ENCODE results near the gene NRG2.

Gene NRG2

DNA sequence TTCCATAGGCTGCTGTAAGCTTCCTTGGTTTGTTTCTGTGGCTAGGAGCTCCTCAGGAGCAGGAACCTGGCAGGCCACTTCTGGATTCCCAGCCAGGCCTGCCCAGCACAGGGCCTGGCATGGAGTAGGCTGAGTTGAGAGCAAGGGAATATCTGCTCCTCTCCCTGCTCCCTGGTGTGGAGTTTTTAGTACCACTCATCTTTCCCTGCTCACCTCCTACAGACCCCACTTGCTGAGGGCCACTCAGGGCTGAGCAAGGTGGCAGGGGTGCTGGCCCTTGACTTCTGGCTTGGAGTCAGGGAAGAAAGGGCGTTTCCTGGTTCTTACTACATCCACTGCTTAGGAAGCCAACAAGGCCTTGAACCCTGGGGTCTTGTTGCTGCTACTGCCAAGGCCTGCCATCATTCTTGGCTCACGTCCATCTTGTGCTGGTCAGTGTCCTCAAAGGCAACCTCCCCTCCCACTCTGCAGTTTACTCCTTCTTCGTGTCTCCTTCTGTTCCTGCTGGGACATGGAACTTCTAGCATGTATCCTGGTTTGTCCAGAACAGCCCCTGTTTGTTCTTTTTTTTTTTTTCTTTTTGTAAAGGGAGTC, 192.6 kb downstream of the NRG2 start:
- TF ChIP-seq FOXP2 (optimal IDR thresholded peaks at IDR 0.05; ENCODE audit: borderline replicate concordance, extremely low read depth, extremely low read length, insufficient read depth) (no peak), POLR2AphosphoS5 (IDR thresholded peaks at IDR 0.05; ENCODE audit: low read depth, low read length) (no peak), SIN3A (IDR thresholded peaks at IDR 0.05; ENCODE audit: borderline replicate concordance, insufficient read depth, low read length) (no peak)
- TF ChIP-seq, protein P1, sequence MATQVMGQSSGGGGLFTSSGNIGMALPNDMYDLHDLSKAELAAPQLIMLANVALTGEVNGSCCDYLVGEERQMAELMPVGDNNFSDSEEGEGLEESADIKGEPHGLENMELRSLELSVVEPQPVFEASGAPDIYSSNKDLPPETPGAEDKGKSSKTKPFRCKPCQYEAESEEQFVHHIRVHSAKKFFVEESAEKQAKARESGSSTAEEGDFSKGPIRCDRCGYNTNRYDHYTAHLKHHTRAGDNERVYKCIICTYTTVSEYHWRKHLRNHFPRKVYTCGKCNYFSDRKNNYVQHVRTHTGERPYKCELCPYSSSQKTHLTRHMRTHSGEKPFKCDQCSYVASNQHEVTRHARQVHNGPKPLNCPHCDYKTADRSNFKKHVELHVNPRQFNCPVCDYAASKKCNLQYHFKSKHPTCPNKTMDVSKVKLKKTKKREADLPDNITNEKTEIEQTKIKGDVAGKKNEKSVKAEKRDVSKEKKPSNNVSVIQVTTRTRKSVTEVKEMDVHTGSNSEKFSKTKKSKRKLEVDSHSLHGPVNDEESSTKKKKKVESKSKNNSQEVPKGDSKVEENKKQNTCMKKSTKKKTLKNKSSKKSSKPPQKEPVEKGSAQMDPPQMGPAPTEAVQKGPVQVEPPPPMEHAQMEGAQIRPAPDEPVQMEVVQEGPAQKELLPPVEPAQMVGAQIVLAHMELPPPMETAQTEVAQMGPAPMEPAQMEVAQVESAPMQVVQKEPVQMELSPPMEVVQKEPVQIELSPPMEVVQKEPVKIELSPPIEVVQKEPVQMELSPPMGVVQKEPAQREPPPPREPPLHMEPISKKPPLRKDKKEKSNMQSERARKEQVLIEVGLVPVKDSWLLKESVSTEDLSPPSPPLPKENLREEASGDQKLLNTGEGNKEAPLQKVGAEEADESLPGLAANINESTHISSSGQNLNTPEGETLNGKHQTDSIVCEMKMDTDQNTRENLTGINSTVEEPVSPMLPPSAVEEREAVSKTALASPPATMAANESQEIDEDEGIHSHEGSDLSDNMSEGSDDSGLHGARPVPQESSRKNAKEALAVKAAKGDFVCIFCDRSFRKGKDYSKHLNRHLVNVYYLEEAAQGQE (IDR thresholded peaks at IDR 0.05; ENCODE audit: insufficient read depth in 1 of 2, low read depth in 2 of 2, low read length in 2 of 2) = no peak

GRCh38 chr5:139849942-139850341, 193.2 kb downstream of the NRG2 start:
- no peak for TF ChIP-seq POLR2AphosphoS5 (IDR thresholded peaks at IDR 0.05; ENCODE audit: low read depth, low read length)
- TF ChIP-seq FOXP2 (optimal IDR thresholded peaks at IDR 0.05; ENCODE audit: borderline replicate concordance, extremely low read depth, extremely low read length, insufficient read depth) = no peak
- TF ChIP-seq, protein P1 (IDR thresholded peaks at IDR 0.05; ENCODE audit: insufficient read depth in 1 of 2, low read depth in 2 of 2, low read length in 2 of 2) = no peak
- TF ChIP-seq SIN3A (IDR thresholded peaks at IDR 0.05; ENCODE audit: borderline replicate concordance, insufficient read depth, low read length) = no peak
- no peak for TF ChIP-seq TAF1 (IDR thresholded peaks at IDR 0.05; ENCODE audit: borderline replicate concordance, insufficient read depth, low read length)

GRCh38 chr5:139849501-139849900, 193.6 kb downstream of the NRG2 start:
- TF ChIP-seq TAF1 (IDR thresholded peaks at IDR 0.05; ENCODE audit: borderline replicate concordance, insufficient read depth, low read length) (no peak), FOXP2 (optimal IDR thresholded peaks at IDR 0.05; ENCODE audit: borderline replicate concordance, extremely low read depth, extremely low read length, insufficient read depth) (no peak), POLR2AphosphoS5 (IDR thresholded peaks at IDR 0.05; ENCODE audit: low read depth, low read length) (no peak), SIN3A (IDR thresholded peaks at IDR 0.05; ENCODE audit: borderline replicate concordance, insufficient read depth, low read length) (no peak)
- TF ChIP-seq, protein P1 (IDR thresholded peaks at IDR 0.05; ENCODE audit: insufficient read depth in 1 of 2, low read depth in 2 of 2, low read length in 2 of 2) = no peak

DNA sequence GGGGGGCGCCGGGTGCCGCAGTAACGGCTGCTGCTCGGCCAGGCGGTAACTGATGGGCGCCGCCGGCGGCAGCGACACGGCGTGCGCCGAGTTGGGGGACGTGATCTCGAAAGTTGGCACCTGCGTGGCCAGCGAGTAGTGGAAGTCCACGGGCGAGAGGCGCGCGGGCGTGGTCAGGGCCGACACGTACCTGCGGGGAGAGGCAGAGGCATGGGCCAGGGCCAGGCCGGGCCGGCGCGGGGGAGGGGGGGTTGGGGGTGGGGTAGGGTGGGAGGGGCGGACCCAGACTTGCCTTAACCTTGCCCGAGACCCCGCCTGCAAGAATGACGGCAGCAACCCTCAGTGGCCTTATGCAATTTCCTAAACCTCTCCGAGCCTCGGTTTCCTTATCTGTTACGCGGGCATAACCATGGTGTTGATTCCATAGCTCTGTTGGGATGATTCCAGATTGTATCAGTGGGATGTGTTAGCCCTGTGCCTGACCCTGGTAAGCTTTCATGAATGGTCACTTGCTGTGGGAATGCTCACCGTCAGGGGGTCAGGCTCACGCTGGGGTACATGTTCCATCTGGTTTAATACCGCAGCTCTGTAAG, 194.5 kb downstream of the NRG2 start:
- TF ChIP-seq SIN3A (IDR thresholded peaks at IDR 0.05; ENCODE audit: borderline replicate concordance, insufficient read depth, low read length) (no peak), FOXP2 (optimal IDR thresholded peaks at IDR 0.05; ENCODE audit: borderline replicate concordance, extremely low read depth, extremely low read length, insufficient read depth) (no peak), TAF1 (IDR thresholded peaks at IDR 0.05; ENCODE audit: borderline replicate concordance, insufficient read depth, low read length) (no peak), POLR2AphosphoS5 (IDR thresholded peaks at IDR 0.05; ENCODE audit: low read depth, low read length) (no peak)
- TF ChIP-seq, protein P1 (IDR thresholded peaks at IDR 0.05; ENCODE audit: insufficient read depth in 1 of 2, low read depth in 2 of 2, low read length in 2 of 2) = no peak

All from PFSK-1 (cell line).